Colonic mucosa (tissue), 4 donors: ENCODE measurements around the gene PSMB3. TPM values are rescaled to one million over a fixed set of nuclear protein-coding genes. Genes with fewer than 3 reads are reported as not detected.

Source experiments
- DNase-seq: peaks from one replicate; pipeline ENCODE4 v3.0.0-alpha.2; 2020
- H3K27ac ChIP-seq: fragments of 200-600 bp; one replicate; pipeline ENCODE4 v1.8.0; 2021
- H3K27me3 ChIP-seq: fragments of 200-600 bp; one replicate; pipeline ENCODE4 v1.8.0; 2021
- H3K36me3 ChIP-seq: fragments of 200-600 bp; one replicate; pipeline ENCODE4 v1.8.0; 2021
- H3K4me1 ChIP-seq: fragments of 200-600 bp; one replicate; pipeline ENCODE4 v1.8.0; 2021; ENCODE audit warnings: mild to moderate bottlenecking
- H3K4me3 ChIP-seq: fragments of 200-600 bp; one replicate; pipeline ENCODE4 v1.8.0; 2021
- H3K9ac ChIP-seq, 2 donors: one replicate each; pipeline ENCODE4 v1.7.0; 2013; ENCODE audit warnings: control low read depth in 2 of 2, low read depth in 2 of 2, low read length in 2 of 2
- H3K9me3 ChIP-seq: fragments of 200-600 bp; one replicate; pipeline ENCODE4 v1.8.0; 2021
- intact Hi-C: fragments of 100-400 bp; cut with DNase I; formaldehyde crosslinking; loops from one replicate; pipeline ENCODE4 v1.14.1; 2022
- total RNA-seq, 2 donors: library from RNA; stranded (reverse); fragmentation: NEBNext Ultra II Directional in 1 of 2; extraction: Animal tissue kit (Norgen Biotek cat#: 25700) in 1 of 2; gene quantifications; one replicate each; pipeline ENCODE4 v1.2.1, GENCODE V29; 2021
- TF ChIP-seq, protein P1 (sequence below): fragments of 200-600 bp; IDR thresholded peaks from one replicate; pipeline ENCODE4 v1.8.0; 2022; ENCODE audit warnings: antibody characterized with exemption, mild to moderate bottlenecking
- donor health status: healthy.
- donor health status: DM: no; HTN: no; CAD: no.
- donor health status: DM: no; HTN: no; CAD: no.

PSMB3 gene
- total RNA-seq, 2 donors from 2014 or later: 160 to 253 TPM

DNA sequence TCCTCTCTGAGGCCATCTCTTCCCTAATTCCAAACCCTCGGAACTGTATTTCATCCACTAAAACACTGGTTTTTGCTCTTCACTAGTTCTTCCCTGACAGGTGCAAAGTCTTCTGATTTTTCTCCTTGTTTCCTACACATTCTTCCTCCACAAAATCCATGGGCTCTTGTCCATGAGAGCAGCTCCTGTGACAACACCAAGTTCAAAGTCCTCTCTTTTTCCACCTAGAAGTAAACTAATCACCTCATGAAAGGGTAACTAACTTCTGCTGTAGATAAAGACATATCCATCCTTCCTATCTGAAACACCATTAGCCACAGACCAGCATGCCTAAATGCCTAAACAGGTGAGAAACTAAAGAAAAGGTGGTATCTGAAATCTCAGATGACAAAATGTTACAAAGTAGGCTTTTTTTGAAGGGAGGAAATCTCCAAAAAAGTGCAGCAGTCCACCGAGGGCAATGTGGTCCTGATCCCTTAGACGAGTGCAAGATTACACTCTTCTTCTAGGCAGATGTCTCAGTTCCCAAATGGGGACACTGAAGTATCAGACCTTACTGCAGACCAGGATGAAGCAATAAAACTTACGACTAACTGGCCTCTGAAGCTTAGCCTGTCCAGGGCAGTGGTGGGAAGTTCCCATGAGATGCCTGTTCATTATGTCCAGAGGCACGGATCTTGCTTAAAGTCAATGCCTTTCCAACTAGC lies 44.1 kb downstream of the PSMB3 start:
- H3K36me3 ChIP-seq: no peaks in the 10 kb centered on the region
- H3K9ac ChIP-seq: no peak overlapping the region
- no peaks in the 10 kb centered on the region for H3K27me3 ChIP-seq
- H3K4me3 ChIP-seq: no peak overlapping the region
- H3K27ac ChIP-seq: no peak overlapping the region
- intact Hi-C loops: no loop called here
- TF ChIP-seq, protein P1, sequence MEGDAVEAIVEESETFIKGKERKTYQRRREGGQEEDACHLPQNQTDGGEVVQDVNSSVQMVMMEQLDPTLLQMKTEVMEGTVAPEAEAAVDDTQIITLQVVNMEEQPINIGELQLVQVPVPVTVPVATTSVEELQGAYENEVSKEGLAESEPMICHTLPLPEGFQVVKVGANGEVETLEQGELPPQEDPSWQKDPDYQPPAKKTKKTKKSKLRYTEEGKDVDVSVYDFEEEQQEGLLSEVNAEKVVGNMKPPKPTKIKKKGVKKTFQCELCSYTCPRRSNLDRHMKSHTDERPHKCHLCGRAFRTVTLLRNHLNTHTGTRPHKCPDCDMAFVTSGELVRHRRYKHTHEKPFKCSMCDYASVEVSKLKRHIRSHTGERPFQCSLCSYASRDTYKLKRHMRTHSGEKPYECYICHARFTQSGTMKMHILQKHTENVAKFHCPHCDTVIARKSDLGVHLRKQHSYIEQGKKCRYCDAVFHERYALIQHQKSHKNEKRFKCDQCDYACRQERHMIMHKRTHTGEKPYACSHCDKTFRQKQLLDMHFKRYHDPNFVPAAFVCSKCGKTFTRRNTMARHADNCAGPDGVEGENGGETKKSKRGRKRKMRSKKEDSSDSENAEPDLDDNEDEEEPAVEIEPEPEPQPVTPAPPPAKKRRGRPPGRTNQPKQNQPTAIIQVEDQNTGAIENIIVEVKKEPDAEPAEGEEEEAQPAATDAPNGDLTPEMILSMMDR: no peak
- no peak for DNase-seq
- no peaks in the 10 kb centered on the region for H3K9me3 ChIP-seq
- H3K4me1 ChIP-seq: peaks cover 23% of the 10 kb centered on the region

DNA sequence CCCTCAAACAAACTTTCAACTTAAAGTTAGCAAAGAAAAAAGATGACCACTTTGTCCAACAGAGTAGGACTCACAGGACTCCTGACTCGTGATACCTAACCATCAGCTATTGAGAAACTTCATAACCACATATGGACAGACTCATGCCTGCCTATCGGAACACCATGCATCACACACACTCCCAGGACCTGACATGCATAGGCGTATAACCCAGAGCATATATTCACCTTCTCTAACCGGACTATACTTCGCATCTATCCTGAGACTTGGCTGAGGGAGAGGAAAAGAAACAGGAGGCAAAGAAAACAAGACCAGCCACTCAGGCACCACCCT lies 44.6 kb downstream of the PSMB3 start:
- Histone ChIP-seq H3K27me3 (no peaks in the 10 kb centered on the region), H3K36me3 (no peaks in the 10 kb centered on the region), H3K4me3 (no peak overlapping the region), H3K27ac (no peak overlapping the region), H3K9ac (peak overlapping the region in 1 of 2 donors; percentile 8), H3K4me1 (peaks cover 23% of the 10 kb centered on the region), H3K9me3 (no peaks in the 10 kb centered on the region)
- DNase-seq: no peak
- TF ChIP-seq, protein P1: no peak
- intact Hi-C loops: no loop called here

DNA sequence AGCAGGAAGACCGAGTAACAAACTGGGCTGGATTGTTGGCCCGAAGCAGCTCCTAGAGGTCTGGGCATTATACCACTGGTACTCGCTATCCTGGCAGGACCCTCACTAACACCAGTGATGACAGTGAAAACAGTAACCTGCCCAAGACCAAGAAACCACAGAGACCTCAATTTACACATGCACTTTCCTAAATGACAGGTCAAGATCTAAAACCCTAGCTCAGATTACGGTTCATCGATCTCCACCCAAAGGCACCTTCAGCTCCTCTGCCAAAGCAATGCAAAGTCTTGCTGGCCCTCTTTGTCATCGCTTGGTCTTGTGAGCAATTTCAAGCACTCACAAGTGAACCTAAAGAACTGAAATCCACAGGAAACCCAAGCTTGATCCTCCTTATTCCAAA lies 45.3 kb downstream of the PSMB3 start:
- no peak overlapping the region for H3K27ac ChIP-seq
- TF ChIP-seq, protein P1: no peak
- H3K9ac ChIP-seq: peak overlapping the region; percentile 8 to 19
- H3K27me3 ChIP-seq: no peaks in the 10 kb centered on the region
- no peaks in the 10 kb centered on the region for H3K36me3 ChIP-seq
- intact Hi-C loops: no loop called here
- peaks cover 23% of the 10 kb centered on the region for H3K4me1 ChIP-seq
- DNase-seq: no peak
- peak overlapping the region; percentile 79 for H3K4me3 ChIP-seq
- no peaks in the 10 kb centered on the region for H3K9me3 ChIP-seq

DNA sequence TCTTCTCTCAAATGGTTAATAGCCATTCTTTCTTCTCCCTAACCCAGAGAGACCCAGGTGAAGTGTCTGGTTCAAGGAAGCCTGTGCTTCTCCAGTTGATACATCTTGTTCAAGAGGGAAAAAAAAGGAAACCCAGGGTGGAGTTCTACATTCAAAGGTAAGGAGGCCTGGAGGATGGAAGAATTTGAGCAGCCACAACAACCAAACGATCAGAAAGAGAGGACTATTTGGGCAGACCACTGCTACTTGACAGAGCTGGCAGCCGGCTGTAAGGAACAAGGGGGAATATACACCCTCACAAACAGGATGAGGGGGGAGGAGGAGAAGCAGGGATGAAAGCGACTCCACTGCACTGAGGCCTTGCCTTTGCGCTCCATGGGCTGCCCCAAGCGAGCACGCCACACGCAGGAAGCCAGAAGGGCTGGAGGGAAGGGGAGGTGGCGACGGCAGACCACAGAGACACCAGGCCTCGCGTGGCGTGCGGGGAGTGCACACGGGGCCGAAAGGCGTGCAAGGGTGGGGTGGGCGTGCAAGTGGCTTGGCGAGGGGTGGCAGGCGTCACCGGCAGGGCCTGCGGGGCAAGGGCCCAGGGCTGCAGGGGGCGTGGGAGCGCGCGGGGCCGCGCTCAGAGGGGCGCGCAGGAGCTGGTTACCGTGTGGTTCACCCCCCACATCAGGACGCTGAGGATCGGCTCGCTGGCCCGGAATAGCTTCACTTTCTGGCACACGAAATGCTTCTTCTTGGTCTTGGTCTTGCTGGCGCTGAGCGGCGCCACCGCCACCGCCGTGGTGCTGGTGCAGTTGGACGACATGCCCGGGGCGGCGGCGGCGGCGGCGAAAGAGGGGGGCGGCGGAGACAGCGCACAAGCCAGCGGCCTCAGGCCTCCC lies 46.3 kb downstream of the PSMB3 start:
- H3K27ac ChIP-seq: peak overlapping the region; percentile 98
- DNase-seq: peak; percentile 54
- peaks cover 6% of the 10 kb centered on the region for H3K36me3 ChIP-seq
- H3K9me3 ChIP-seq: no peaks in the 10 kb centered on the region
- no peaks in the 10 kb centered on the region for H3K27me3 ChIP-seq
- TF ChIP-seq, protein P1: no peak
- H3K9ac ChIP-seq: peak overlapping the region; percentile 82 to 91
- intact Hi-C loops: no loop called here
- peaks cover 23% of the 10 kb centered on the region for H3K4me1 ChIP-seq
- H3K4me3 ChIP-seq: peak overlapping the region; percentile 79

DNA sequence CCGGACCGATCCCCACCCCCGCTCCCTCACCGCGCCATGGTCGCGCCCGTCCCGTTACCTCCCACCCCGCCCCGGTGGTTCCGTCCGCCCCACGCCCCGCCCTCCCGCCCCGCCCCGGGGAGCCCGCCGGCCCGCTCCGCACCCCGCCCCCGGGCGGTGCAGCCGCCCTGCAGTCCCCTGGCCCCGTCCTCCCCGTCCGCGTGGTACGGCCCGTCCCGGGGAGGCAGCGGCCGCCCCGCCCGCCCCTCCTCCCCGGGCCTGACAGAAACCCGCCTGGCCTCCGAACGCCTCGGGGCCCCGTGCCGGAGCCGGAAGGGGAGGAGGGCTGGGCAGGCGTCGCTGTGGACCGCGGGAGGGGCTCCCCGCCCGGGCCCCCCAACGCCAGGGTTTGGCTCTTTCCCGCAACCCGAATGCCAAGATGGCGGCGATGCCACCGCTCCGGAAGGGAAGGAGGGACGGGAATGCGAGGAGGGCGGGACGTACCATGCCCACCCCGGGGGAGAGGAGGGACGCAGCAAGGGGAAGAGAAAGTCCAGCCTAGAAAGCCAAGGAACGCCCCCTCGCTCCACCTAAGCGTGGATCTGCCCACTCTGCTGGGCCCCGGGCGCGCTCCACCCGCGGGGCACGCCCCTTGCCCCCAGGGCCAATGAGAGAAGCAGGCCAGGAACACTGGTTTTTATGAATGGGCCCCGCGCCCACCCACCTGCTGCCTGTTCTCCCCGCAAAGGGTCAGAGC lies 47.1 kb downstream of the PSMB3 start, which contains the start of gene PIP4K2B:
PIP4K2B (minus strand) TSS at position 56 of the 736 bp plus-strand sequence. CDS start 132 bp downstream, outside the sequence.
- intact Hi-C loops: no loop called here
- peak; percentile 97 for DNase-seq
- Histone ChIP-seq H3K27me3 (no peaks in the 10 kb centered on the region), H3K4me3 (peak within 1 kb of the TSS; percentile 79), H3K36me3 (peaks cover 12% of the 10 kb centered on the region), H3K9me3 (no peaks in the 10 kb centered on the region), H3K9ac (peak within 1 kb of the TSS; percentile 91 to 96), H3K27ac (peak within 1 kb of the TSS; percentile 98), H3K4me1 (peaks cover 23% of the 10 kb centered on the region)
- TF ChIP-seq, protein P1: no peak
